Activated CD8-positive, alpha-beta memory T cell treated with anti-CD3 and anti-CD28 coated beads, Interleukin-2, amount 50 U/mL, for 48 hours (primary cell): ENCODE results near the gene PPFIBP1.

Experiments used
- DNase-seq: peaks from one replicate; pipeline ENCODE4 v3.0.0-alpha.2; 2020

Gene PPFIBP1

DNA sequence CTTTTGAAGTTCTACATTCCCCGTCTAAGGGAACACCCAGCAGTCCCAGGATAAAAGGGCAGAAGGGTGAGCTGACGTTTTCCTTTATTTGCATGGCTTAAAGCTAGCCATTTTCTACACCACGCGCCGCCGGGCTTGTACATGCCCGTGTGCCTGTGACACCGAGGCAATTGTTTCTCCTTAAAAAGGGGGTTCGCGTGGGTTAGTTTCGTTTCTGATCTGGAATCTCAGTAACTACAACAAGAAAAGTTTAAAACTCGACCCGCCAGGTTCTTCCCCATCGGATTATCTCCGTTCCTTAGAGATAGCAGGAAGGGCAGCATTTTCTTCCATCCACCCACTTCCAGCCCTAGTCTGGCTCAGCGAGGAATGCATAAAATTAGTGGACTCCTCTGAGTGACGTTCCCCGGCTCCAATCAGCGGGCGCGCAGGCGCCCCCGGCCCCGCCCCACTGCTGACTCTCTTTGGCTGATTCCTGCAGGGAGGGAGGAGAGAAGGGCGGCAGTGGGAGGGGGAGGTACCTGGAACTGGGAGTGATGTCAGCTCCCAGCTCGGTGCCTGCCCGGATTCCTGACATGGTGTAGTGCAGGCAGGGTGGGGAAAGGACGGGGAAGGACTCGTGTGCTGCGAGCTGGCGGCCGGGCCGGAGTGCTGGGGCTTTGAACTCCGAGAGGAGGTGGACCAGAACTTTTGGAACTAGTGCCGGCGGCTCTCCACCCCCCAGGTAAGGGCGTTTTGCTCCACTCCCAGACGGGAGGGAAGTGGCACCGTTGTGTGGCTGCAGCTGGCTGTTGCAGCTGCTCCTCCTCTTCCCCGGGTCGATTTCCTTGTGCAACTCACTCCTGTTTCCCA, at the start of gene PPFIBP1:
Gene PPFIBP1 (plus strand): TSS at position 565 of the 852 bp plus-strand sequence. CDS start 109,191 bp downstream, outside the sequence.
- DNase-seq, result peak; percentile 100

DNA sequence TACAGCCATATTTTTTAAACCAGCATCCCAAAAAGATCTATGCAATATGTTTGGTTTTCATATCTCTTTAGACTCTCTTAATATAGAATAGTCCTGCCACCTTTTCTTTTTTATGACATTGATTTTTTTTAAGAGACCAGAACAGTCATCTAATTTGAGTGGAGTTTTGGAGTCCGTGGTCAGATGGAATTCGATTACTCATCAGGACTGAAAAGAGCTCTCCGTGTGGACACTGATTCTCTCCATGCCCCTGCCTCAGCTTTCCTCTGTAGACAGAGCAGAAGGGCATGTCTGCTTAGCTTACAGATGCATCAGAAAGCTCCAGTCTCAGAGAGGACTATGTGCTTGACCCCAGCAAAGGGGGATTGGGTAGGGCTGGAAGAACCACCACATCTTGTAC, 49.7 kb upstream of the PPFIBP1 start:
- DNase-seq, result no peak

DNA sequence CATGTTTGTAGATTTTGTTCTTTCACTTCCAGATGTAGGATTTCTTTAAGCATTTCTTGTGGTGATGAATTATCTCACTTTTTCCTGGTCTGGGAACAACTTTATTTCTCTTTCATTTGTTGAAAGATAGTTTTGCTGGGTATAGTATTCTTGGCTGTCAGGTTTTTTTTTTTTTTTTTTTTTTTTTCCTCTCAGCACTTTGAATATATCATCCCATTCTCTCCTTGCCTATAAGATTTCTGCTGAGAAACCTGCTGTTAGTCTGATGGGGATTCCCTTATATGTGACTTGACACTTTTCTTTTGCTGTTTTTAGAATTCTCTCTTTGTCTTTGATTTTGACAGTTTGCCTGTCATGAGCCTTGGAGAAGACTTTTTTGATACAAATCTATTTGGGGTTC, 47.0 kb upstream of the PPFIBP1 start:
- DNase-seq, result no peak

- no peak for DNase-seq
These were observed 45.1 kb upstream of the PPFIBP1 start for GRCh38 chr12:27478949-27479348.

DNA sequence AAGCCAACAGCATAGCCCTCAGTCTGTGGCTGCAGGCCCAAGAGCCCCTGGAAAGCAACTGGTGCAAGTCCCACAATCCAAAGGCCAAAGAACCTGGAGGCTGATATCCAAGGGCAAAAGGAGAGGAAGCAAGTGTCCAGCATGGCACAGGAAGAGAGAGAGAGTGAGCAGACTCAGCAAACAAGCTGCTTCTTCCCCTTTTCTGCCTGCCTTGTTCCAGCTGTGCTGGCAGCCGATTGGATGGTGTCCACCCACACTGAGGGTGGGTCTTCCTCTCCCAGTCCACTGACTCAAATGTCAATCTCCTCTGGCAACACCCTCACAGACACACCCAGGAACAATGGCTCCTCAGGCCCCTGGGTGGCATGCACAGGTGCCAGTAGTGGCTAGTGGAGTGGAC, 44.0 kb upstream of the PPFIBP1 start:
- DNase-seq, result no peak

- DNase-seq, result no peak
These were observed 37.0 kb upstream of the PPFIBP1 start for GRCh38 chr12:27486961-27487360.

- no peak for DNase-seq
These were observed 35.5 kb upstream of the PPFIBP1 start for GRCh38 chr12:27488479-27488878.

GRCh38 chr12:27491226-27491625, 32.8 kb upstream of the PPFIBP1 start:
- no peak for DNase-seq

- DNase-seq, result no peak
These were observed 30.6 kb upstream of the PPFIBP1 start for GRCh38 chr12:27493260-27493940.

- DNase-seq, result no peak
These were observed 26.6 kb upstream of the PPFIBP1 start for GRCh38 chr12:27497446-27497845.

- no peak for DNase-seq
These were observed 25.9 kb upstream of the PPFIBP1 start for GRCh38 chr12:27498149-27498548.

GRCh38 chr12:27498761-27499160, 25.2 kb upstream of the PPFIBP1 start:
- no peak for DNase-seq

GRCh38 chr12:27499377-27499776, 24.6 kb upstream of the PPFIBP1 start:
- DNase-seq, result no peak

GRCh38 chr12:27500546-27500945, 23.5 kb upstream of the PPFIBP1 start:
- DNase-seq, result no peak

DNA sequence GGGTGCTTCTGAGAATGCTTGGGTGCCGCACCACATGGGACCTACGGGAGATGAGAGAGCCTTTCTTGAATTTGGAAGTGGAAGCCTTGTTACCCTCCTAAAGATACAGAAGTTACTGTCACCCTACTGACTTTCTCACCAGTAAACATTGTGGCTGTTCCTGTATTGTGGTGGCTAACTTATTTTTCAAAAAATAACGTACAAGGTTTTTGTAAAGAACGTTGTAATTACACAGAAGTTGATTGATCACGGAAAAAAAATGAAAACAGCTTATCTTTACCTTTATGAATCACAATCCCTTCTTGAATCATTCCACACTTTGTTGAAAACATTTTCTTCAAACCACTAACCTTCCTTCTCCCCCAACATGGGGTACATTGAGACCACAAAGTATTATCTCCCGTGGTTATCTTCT, 22.0 kb upstream of the PPFIBP1 start:
- DNase-seq, result no peak

DNA sequence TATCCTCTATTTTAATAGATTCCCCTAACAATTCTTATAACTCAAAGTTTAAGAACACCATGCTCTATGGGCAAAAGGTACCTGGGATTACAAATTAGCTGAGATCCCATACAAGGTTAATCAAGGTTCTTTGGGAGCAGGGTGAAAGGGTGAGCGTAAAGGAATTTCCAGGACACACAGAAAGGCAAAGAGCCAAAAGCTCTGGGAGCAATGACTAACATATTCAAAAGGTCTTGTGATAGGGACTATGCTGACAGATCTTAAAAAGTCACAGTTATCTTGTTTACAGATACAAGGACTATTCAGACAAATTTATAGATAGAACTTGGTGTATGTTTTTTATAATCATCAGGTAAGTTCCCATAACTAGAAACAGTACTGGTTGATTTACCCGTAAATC, 19.5 kb upstream of the PPFIBP1 start:
- DNase-seq, result no peak

- DNase-seq, result no peak
These were observed 18.9 kb upstream of the PPFIBP1 start for GRCh38 chr12:27505109-27505508.

DNA sequence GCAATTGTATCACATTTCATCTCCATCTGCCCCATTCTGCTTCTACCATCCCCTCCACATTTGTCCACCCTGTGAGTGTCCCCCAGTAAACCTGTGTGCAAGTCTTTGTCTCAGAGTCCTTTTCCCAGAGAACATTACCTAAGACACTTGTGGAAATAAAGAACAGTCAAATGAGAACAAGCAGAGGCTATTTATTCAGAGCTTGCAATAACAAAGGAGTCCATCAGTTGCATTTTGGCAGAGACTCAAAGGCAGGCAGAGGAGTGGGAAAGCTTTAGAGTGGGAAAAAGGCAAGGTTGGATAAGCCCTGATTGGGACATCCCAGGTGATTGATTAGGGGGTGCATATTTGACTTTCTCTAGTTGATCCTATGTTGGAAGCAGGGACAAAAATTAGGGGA, 18.2 kb upstream of the PPFIBP1 start:
- no peak for DNase-seq

GRCh38 chr12:27506645-27507189, 17.3 kb upstream of the PPFIBP1 start:
- DNase-seq, result no peak

DNA sequence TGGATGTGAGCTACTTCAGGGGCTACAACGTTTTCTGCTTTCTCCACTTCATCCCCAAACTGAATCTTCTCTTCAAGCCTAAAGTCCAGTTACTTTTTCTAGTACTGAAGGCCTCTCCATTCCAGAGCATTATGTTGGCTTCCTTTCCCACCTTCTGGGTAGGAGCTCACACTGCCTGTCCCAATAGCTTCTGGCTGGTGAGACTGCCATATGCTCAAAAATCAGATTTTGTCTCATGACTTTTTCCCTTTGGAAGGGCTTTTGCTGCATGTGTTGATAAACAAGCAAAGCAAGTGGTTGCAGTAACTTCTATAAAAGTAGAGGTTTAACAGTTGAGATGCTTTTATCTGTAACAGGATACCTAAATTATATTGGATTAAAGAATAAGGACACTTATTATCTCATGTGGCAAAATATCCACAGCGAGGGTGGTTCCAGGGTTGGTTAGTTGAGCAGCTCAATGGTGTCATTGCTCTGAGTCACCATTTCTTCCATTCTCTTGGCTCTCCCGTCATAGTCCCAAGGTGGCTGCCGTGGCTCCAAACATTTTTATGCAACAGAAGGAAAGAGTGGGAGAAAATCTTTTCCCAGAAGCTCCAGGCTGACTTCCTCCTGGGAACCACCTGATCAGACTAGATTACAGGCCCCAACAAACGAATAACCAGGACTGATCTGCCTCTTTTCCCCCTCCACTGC, 15.1 kb upstream of the PPFIBP1 start:
- no peak for DNase-seq

GRCh38 chr12:27511031-27511722, 12.8 kb upstream of the PPFIBP1 start:
- DNase-seq, result no peak

- DNase-seq, result no peak
These were observed 12.3 kb upstream of the PPFIBP1 start for GRCh38 chr12:27511723-27512045.
